IMR-90 (cell line): ENCODE data around the gene GPX4. TPM values are rescaled to one million over a fixed set of nuclear protein-coding genes. Genes with fewer than 3 reads are reported as not detected.

Experiments used
- CTCF ChIP-seq: conservative IDR thresholded peaks from 2 replicates; pipeline ENCODE4 v1.5.1; 2012; ENCODE audit warnings: mild to moderate bottlenecking, low read depth, low read length, improper control_type of control experiment
- ELK1 ChIP-seq: fragments of 150-350 bp; IDR thresholded peaks from 2 replicates; pipeline ENCODE4 v1.6.1; 2016; ENCODE audit warnings: low read depth, mild to moderate bottlenecking, low read length, moderate library complexity, borderline replicate concordance
- MAFK ChIP-seq: IDR thresholded peaks from 2 replicates; pipeline ENCODE4 v1.6.1; 2012; ENCODE audit warnings: low read depth, low read length, improper control_type of control experiment
- POLR2A ChIP-seq: IDR thresholded peaks from 2 replicates; pipeline ENCODE4 v1.6.1; 2012; ENCODE audit warnings: mild to moderate bottlenecking, low read depth, low read length
- RFX5 ChIP-seq: IDR thresholded peaks from 2 replicates; pipeline ENCODE4 v1.8.0; 2012; ENCODE audit warnings: low read depth, mild to moderate bottlenecking, low read length, moderate library complexity
- polyA plus RNA-seq, 3 experiments: library from polyadenylated mRNA; depleted of rRNA; stranded (reverse); fragments of >200 nt; gene quantifications; 2 replicates each; pipeline ENCODE4 v1.2.3, GENCODE V29; 2012; ENCODE audit warnings: low replicate concordance in 1 of 3
- total RNA-seq: library from RNA; depleted of rRNA; stranded (reverse); fragments of >200 nt; gene quantifications from 2 replicates; pipeline ENCODE4 v1.2.3, GENCODE V29; 2012

The GPX4 gene
- total and polyA plus RNA-seq, 2 of the 4 experiments (the other 2 are of a cell fraction), result 357 to 1,083 TPM

GRCh38 chr19:1133471-1133929 lies 29.7 kb downstream of the GPX4 start (continued):
- TF ChIP-seq CTCF, result no peak
- TF ChIP-seq MAFK, result no peak
- TF ChIP-seq ELK1, result no peak
- TF ChIP-seq RFX5, result no peak
- TF ChIP-seq POLR2A, result no peak
